ENCODE results near the gene EIF4G3. TPM values are rescaled to one million over a fixed set of nuclear protein-coding genes. Genes with fewer than 3 reads are reported as not detected.
A peak's percentile ranks its signal among the peaks of the same experiment; 100 is the strongest.

Gene EIF4G3
- polyA plus RNA-seq, 1 of the 3 experiments (the other 2 are of a cell fraction) = 32.0 TPM

GRCh38 chr1:21154717-21155116 is 22.0 kb downstream of the EIF4G3 start:
- no peak overlapping the region for H2AFZ ChIP-seq (ENCODE audit: low read depth)
- ChIA-PET POLR2A (no interaction called here), CTCF (no interaction called here)
- WGBS (ENCODE audit: low lambda C conversion rate) = 97% methylated on average over 3 of the region's 3 CpGs
- no peak overlapping the region for H3K4me3 ChIP-seq (ENCODE audit: low read depth in 2 of 2, low read length in 1 of 2)
- TF ChIP-seq TEAD4 (IDR thresholded peaks at IDR 0.05; ENCODE audit: borderline replicate concordance, insufficient read depth) (no peak), MXI1 (IDR thresholded peaks at IDR 0.05; ENCODE audit: low read depth, low read length) (no peak), ZBTB33 (IDR thresholded peaks at IDR 0.05; ENCODE audit: borderline replicate concordance, low read depth) (no peak), SIN3A (IDR thresholded peaks at IDR 0.05; ENCODE audit: borderline replicate concordance, low read depth, low read length) (no peak), GATA2 (CRISPR knock-in tag; IDR thresholded peaks at IDR 0.05) (no peak), NFIC (IDR thresholded peaks at IDR 0.05; ENCODE audit: borderline replicate concordance) (no peak)
- peaks cover 39% of the 10 kb centered on the region for H3F3A ChIP-seq (replicated peaks; ENCODE audit: insufficient read depth)
- peaks cover 3% of the 10 kb centered on the region; the same call in 1 of the 2 replicates for H4K20me1 ChIP-seq (ENCODE audit: insufficient read depth)
- DNase-seq = no peak
- H3K27me3 ChIP-seq (ENCODE audit: insufficient read depth) = no peaks in the 10 kb centered on the region
- H3K9me2 ChIP-seq = no peaks in the 10 kb centered on the region
- H3K4me1 ChIP-seq (ENCODE audit: control insufficient read depth in 1 of 2, insufficient read depth in 2 of 2, low read depth in 1 of 2, low read length in 1 of 2) = peaks cover 4 to 6% of the 10 kb centered on the region in 2 experiments
- H3K9ac ChIP-seq = no peak overlapping the region
- peaks cover 93% of the 10 kb centered on the region for H3K79me2 ChIP-seq (ENCODE audit: insufficient read depth)
- H3K36me3 ChIP-seq (replicated peaks in 1 of 2; ENCODE audit: control insufficient read depth in 1 of 2, insufficient read depth in 2 of 2, low read length in 1 of 2) = peaks cover 0 to 8% of the 10 kb centered on the region in 2 experiments
- H3K27ac ChIP-seq (ENCODE audit: low read depth in 2 of 2, low read length in 1 of 2) = peak overlapping the region in 1 of 2 experiments; percentile 93; a peak in 1 of 4 replicates
- H3K4me2 ChIP-seq = no peak overlapping the region
- H3K9me3 ChIP-seq = no peaks in the 10 kb centered on the region

- no peaks in the 10 kb centered on the region; the same call in 1 of the 2 replicates for H4K20me1 ChIP-seq (ENCODE audit: insufficient read depth)
- H3K36me3 ChIP-seq (replicated peaks in 1 of 2; ENCODE audit: control insufficient read depth in 1 of 2, insufficient read depth in 2 of 2, low read length in 1 of 2) = peaks cover 0 to 4% of the 10 kb centered on the region in 2 experiments
- H3K9me3 ChIP-seq = no peaks in the 10 kb centered on the region
- POLR2A ChIA-PET = no interaction called here
- H3K27ac ChIP-seq (ENCODE audit: low read depth in 2 of 2, low read length in 1 of 2) = peak overlapping the region in 1 of 2 experiments; percentile 93; a peak in 2 of 4 replicates
- TF ChIP-seq FOXM1 (IDR thresholded peaks at IDR 0.05; ENCODE audit: low read depth) (no peak), ZBTB33 (IDR thresholded peaks at IDR 0.05; ENCODE audit: borderline replicate concordance, low read depth) (no peak)
- no peaks in the 10 kb centered on the region for H3K27me3 ChIP-seq (ENCODE audit: insufficient read depth)
- CTCF ChIA-PET = interaction anchor here (1.2 to 2.1 kb wide), 5 partner anchors 11 to 155 kb away, joined by 3 to 6 read pairs (median 3); no protein-coding TSS in a partner anchor
- no peaks in the 10 kb centered on the region for H3K9me2 ChIP-seq
- H2AFZ ChIP-seq (ENCODE audit: low read depth) = no peak overlapping the region
- peak overlapping the region; percentile 10; the same call in 1 of the 2 replicates for H3K9ac ChIP-seq
- no peak overlapping the region for H3K4me3 ChIP-seq (ENCODE audit: low read depth in 2 of 2, low read length in 1 of 2)
- WGBS (ENCODE audit: low lambda C conversion rate) = 79% methylated on average over 6 of the region's 6 CpGs
- no peak for DNase-seq
- peaks cover 50% of the 10 kb centered on the region for H3F3A ChIP-seq (replicated peaks; ENCODE audit: insufficient read depth)
- peaks cover 6 to 8% of the 10 kb centered on the region in 2 experiments for H3K4me1 ChIP-seq (ENCODE audit: control insufficient read depth in 1 of 2, insufficient read depth in 2 of 2, low read depth in 1 of 2, low read length in 1 of 2)
- peaks cover 87% of the 10 kb centered on the region for H3K79me2 ChIP-seq (ENCODE audit: insufficient read depth)
- no peak overlapping the region for H3K4me2 ChIP-seq
Measured at GRCh38 chr1:21153388-21153787, 23.3 kb downstream of the EIF4G3 start.
